HG03460 (cell line): ENCODE measurements around the gene TP63.

ENCODE experiments used
- ATAC-seq: cut with Tn5 transposase; IDR thresholded peaks from one replicate; pipeline ENCODE4 v1.9.1; 2021; ENCODE audit not compliant: unreplicated experiment

The TP63 gene

GRCh38 chr3:189908646-189909045 lies 277.5 kb downstream of the TP63 start:
- no peak for ATAC-seq

DNA sequence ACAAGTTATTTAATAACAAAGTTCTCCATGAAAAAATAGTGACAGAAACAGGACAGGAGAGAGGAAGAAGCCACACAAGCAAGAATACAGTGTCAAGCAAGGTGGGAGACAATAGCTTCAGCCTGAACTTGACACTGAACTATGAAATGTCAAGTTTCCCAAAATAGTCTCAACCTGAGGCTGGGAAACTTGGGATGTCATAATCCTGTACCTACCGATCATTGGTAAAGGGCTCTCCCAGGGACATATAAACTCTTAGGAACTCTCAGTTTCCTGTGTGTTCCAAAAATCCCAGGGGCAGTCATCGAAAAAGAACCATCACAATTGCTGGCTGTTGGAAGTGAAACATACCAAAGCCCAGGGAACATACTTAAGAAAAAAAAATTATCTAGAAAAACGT lies 277.9 kb downstream of the TP63 start:
- no peak for ATAC-seq

DNA sequence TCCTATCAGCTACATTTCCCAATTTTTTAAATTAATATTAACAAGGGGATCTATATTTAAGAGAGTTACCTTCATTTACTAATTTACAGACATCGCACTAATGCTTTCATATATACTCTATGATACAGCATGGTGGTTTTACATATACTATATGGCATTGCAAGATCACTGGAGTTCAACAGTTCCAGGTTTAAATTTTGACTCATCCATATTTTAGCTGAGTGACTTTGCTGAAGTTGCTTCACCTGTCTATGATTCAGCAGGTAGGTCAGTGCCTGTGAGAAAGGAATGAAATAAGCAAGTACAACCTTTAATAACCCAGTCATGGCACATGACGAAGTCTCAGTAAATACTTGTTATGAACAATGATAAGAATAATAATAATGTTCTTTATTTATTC lies 278.4 kb downstream of the TP63 start:
- no peak for ATAC-seq

GRCh38 chr3:189911001-189911400 lies 279.8 kb downstream of the TP63 start:
- ATAC-seq = no peak

- no peak for ATAC-seq
Measured at GRCh38 chr3:189914799-189915198, 283.6 kb downstream of the TP63 start.

GRCh38 chr3:189921770-189922169 lies 290.6 kb downstream of the TP63 start:
- no peak for ATAC-seq

GRCh38 chr3:189927975-189928895 lies 297.0 kb downstream of the TP63 start:
- ATAC-seq = no peak

GRCh38 chr3:189936201-189936945 lies 305.2 kb downstream of the TP63 start:
- no peak for ATAC-seq

GRCh38 chr3:189937302-189938127 lies 306.3 kb downstream of the TP63 start:
- no peak for ATAC-seq

DNA sequence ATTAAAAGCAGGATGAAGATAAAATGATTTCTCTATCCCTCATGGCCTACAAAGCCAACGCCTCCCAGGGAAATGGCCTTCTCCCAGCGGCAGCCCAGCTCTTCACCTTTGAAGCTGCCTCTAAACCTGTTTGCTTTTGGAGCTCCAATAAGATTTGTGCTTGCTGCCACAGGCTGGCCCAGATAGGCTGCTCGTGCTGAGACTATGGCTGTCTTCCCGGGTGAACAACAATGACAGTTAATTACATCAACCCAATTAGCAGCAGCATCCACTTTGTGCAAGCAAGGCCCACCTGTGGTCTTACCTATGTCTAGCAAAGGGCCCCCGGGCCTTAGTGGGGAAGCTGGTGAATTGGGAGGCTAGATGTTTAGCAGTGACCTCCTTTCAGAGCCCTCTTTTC lies 309.9 kb downstream of the TP63 start:
- ATAC-seq = no peak

- ATAC-seq = no peak
Measured at GRCh38 chr3:189941679-189942078, 310.5 kb downstream of the TP63 start.

DNA sequence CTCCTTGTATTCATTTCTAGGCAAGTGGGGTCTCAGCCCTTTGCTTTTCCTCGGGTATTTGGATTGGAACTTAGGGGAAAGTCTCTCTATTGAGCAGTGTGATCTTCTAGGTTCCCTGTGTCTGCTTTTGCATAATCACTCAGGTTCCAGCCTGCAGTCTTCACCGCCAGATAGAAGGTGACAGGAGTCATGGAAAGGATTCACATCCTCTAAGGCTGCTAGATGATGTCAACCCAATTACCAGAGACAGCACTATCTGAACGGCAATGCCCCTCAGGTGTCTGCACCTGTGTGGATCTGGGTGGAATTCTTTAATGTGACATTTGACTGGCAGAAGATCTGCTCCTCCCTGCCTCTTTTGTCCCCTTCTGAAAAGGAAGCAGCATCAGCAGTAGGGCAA lies 311.8 kb downstream of the TP63 start:
- no peak for ATAC-seq

GRCh38 chr3:189944285-189945145 lies 313.3 kb downstream of the TP63 start:
- ATAC-seq = no peak

DNA sequence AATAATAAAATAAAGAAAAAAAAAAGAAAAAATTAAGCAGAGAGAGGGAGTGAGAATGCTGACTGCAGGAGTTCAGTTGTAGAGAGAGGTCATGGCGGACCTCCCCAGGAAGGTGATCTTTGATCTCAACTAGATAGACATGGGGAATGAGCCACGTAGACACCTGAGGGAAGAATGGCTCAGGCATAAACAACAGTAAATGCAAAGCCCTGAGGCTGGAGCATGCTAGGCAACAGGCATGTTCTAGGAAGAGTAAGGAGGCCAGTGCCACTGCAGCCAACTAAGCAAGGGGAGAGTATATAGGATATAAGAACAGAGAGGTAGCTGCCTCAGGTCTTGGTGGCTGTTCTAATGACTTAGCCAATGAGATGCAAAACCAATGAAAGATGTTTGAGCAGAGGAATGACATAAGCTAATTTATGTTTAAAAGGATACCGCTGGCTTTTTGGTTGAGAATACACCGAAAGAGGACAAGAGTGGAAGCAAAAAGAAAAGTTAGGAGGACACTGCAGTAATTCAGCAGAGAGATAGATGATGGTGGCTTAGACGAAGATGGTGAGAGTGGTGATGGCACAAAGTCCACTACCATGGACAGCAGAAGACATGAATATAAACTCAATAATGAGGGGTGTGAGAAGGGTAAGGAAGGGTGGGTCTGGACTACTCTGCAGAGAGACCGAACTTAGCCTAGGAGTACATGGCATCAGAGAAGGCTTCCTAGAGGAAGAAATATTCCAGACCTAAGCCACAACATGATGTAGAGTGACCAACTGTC lies 314.9 kb downstream of the TP63 start:
- ATAC-seq = no peak
